Measurements from ENCODE around the gene B4GALT6. TPM values are rescaled to one million over a fixed set of nuclear protein-coding genes. Genes with fewer than 3 reads are reported as not detected.

B4GALT6 gene
- total and polyA plus RNA-seq, 9 donors, result 2.1 to 16.5 (median 6.5) TPM

DNA sequence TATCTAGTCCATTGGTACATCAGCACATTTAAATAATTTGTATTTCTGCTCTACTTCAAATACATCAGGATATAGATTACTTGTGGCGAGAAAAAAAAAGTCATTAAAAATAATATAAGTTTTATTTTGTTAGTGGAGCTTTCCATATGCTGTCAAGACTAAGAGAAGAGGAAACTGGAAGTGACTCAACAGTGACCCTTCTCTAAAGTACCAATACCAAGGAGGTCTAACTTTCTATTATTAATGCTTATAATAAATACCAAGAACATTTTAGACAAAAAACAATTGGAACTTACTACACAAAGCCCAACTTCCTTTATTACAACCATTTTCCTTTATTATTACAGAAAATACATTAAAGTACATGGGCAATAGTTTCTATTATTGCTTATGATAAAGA is 52.9 kb downstream of the B4GALT6 start:
- 96 to 98% (median 97%) methylated on average over 1 of the region's 1 CpG for WGBS, 3 donors
- intact Hi-C loops (cut with DNase I), result no loop called here
- DNase-seq, result no peak
- Histone ChIP-seq H3K9me3 (no peaks in the 10 kb centered on the region), H3K4me3 (no peak overlapping the region), H3K36me3 (no peaks in the 10 kb centered on the region), H3K27me3 (no peaks in the 10 kb centered on the region), H3K4me1 (ENCODE audit: insufficient read depth) (no peaks in the 10 kb centered on the region), H3K27ac (no peak overlapping the region)
- TF ChIP-seq, protein P1, sequence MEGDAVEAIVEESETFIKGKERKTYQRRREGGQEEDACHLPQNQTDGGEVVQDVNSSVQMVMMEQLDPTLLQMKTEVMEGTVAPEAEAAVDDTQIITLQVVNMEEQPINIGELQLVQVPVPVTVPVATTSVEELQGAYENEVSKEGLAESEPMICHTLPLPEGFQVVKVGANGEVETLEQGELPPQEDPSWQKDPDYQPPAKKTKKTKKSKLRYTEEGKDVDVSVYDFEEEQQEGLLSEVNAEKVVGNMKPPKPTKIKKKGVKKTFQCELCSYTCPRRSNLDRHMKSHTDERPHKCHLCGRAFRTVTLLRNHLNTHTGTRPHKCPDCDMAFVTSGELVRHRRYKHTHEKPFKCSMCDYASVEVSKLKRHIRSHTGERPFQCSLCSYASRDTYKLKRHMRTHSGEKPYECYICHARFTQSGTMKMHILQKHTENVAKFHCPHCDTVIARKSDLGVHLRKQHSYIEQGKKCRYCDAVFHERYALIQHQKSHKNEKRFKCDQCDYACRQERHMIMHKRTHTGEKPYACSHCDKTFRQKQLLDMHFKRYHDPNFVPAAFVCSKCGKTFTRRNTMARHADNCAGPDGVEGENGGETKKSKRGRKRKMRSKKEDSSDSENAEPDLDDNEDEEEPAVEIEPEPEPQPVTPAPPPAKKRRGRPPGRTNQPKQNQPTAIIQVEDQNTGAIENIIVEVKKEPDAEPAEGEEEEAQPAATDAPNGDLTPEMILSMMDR (IDR thresholded peaks at IDR 0.05), result no peak
- no peak for TF ChIP-seq POLR2A (IDR thresholded peaks at IDR 0.05)
- no peak for TF ChIP-seq EP300 (IDR thresholded peaks at IDR 0.05)

DNA sequence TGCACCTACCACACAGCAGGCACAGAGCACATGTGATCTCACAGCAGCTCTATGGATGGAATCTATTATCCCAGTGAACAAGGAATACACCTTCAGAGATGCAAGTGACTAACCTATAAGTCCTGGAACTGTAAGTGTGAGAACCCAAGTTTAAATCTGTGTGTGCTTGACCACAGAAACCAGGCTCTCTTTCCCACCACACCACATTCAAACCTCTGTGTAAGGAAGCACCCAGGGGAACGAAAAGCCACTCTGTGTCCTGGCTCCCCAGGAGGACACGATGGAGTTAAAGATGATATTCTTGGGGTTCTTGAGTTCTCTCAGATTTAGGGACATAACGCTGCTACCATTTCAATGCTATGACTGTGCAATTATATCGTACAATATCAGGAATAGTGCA is 53.8 kb downstream of the B4GALT6 start:
- Histone ChIP-seq H3K36me3 (no peaks in the 10 kb centered on the region), H3K4me1 (ENCODE audit: insufficient read depth) (no peaks in the 10 kb centered on the region), H3K4me3 (no peak overlapping the region), H3K9me3 (no peaks in the 10 kb centered on the region), H3K27ac (no peak overlapping the region), H3K27me3 (no peaks in the 10 kb centered on the region)
- intact Hi-C loops (cut with DNase I), result no loop called here
- DNase-seq, result no peak
- TF ChIP-seq EP300 (IDR thresholded peaks at IDR 0.05), result no peak
- TF ChIP-seq POLR2A (IDR thresholded peaks at IDR 0.05), result no peak
- TF ChIP-seq, protein P1 (IDR thresholded peaks at IDR 0.05), result no peak
- 96 to 99% (median 98%) methylated on average over 4 of the region's 4 CpGs for WGBS, 3 donors

DNA sequence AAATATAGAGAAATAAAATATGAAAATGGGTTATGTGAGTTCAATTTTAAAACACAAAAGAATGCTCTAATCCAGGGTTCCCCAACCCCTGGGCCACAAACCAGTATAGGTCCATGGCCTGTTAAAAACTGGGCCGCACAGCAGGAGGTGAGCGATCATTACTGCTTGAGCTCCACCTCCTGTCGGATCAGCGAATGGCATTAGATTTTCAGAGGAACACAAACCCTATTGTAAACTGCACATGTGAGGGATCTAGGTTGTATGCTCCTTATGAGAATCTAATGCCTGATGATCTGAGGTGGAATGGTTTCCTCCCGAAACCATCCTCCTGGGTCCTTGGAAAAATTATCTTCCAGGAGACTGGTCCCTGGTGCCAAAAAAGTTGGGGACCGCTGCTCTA is 58.0 kb downstream of the B4GALT6 start:
- Histone ChIP-seq H3K9me3 (no peaks in the 10 kb centered on the region), H3K27me3 (no peaks in the 10 kb centered on the region), H3K36me3 (no peaks in the 10 kb centered on the region), H3K4me1 (ENCODE audit: insufficient read depth) (no peaks in the 10 kb centered on the region), H3K4me3 (no peak overlapping the region), H3K27ac (no peak overlapping the region)
- WGBS, 3 donors, result 89 to 98% (median 96%) methylated on average over 6 of the region's 6 CpGs
- no peak for TF ChIP-seq EP300 (IDR thresholded peaks at IDR 0.05)
- intact Hi-C loops (cut with DNase I), result no loop called here
- DNase-seq, result no peak

DNA sequence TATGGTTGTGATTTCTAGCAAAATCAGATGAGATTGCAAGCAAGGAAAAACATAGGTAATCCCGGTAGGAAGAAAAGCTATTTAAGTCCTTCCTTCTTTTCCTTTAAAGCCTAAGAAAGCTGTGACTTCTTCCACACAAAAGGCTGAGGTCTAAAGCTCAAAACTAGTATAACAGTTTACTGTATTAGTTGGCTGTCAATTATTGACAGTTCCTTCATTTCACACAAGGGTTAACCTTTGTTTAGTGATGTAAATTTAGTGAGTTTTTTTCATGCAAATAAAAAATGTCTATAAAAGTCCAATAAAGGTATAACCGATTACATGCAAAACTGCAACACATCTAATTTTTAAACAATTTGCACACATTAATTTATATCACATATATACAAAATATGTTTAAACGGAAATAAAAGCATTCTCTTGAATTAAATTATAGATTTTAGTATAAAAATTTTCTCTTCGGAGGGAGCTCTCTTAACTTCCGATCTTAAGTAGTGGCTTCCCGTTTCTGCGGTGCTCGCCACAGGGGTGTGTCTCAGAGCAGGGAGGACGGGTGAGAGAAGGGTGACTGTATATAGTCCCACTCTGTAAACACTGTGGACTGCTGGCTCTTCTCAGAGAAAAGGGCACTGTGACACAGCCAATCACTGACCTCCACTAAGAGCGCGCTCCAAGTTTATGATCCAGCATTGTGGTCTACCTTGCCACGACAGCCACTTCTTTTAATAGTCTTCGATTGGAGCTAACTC is 59.3 kb downstream of the B4GALT6 start:
- H3K27me3 ChIP-seq, result no peaks in the 10 kb centered on the region
- no peak overlapping the region for H3K27ac ChIP-seq
- TF ChIP-seq POLR2A (IDR thresholded peaks at IDR 0.05) (no peak), EP300 (IDR thresholded peaks at IDR 0.05) (no peak)
- TF ChIP-seq, protein P1 (IDR thresholded peaks at IDR 0.05), result no peak
- no peaks in the 10 kb centered on the region for H3K36me3 ChIP-seq
- no peaks in the 10 kb centered on the region for H3K9me3 ChIP-seq
- WGBS, 3 donors, result 90 to 93% (median 90%) methylated on average over 13 of the region's 13 CpGs
- DNase-seq, result no peak
- H3K4me3 ChIP-seq, result no peak overlapping the region
- H3K4me1 ChIP-seq (ENCODE audit: insufficient read depth), result no peaks in the 10 kb centered on the region
- intact Hi-C loops (cut with DNase I), result loop anchor here in 1 of 4 donors (5.0 kb wide), 1 partner anchor 97 kb away; no protein-coding TSS in a partner anchor

DNA sequence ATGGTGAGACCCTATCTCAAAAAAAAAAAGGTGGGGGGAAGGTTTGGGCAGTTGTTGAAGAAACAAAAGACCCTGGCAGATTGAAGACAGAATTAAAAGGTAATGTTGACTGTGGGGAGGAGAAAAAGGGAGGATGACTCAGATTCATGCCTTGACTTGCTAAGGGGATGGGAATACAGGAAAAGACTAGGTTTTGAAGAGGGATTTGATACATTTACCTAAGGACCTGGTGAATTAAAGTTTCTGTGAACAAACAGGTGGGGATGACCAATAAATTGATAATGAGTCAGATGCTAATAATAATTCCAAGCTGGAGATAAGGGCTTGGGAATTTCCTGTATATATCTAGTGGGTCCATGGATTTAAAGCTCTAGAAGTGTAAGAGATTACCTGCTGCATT is 65.1 kb downstream of the B4GALT6 start:
- Histone ChIP-seq H3K36me3 (no peaks in the 10 kb centered on the region), H3K4me1 (ENCODE audit: insufficient read depth) (no peaks in the 10 kb centered on the region), H3K4me3 (no peak overlapping the region), H3K27me3 (no peaks in the 10 kb centered on the region), H3K27ac (no peak overlapping the region), H3K9me3 (no peaks in the 10 kb centered on the region)
- no peak for DNase-seq
- intact Hi-C loops (cut with DNase I), result no loop called here
- TF ChIP-seq, protein P1 (IDR thresholded peaks at IDR 0.05), result no peak
- TF ChIP-seq EP300 (IDR thresholded peaks at IDR 0.05) (no peak), POLR2A (IDR thresholded peaks at IDR 0.05) (no peak)
